A549 (cell line): ENCODE data around the gene LARGE1. TPM values are rescaled to one million over a fixed set of nuclear protein-coding genes. Genes with fewer than 3 reads are reported as not detected.

Experiments
- ATAC-seq, 2 experiments: fragments of 200-7000 bp in 1 of 2; fragments of >200 bp in 1 of 2; cut with Nextera tagmentation in 1 of 2; cut with Tn5 transposase in 1 of 2; 3 replicates each; pipeline versions ENCODE4 v1.8.0 to v1.9.1; 2018 to 2020; ENCODE audit warnings: mild to moderate bottlenecking in 1 of 2, moderate library complexity in 1 of 2
- CTCF ChIA-PET: fragments of 300-600 bp; sonication (Branson Sonifier 250); formaldehyde crosslinking; extraction: SDS; loops from one replicate; lab custom pipeline; 2021; ENCODE audit warnings: antibody characterized with exemption, inconsistent platforms; lab: Yijun Ruan, JAX
- POLR2A ChIA-PET: fragments of 350-600 bp; formaldehyde crosslinking; extraction: SDS; loops from one replicate; lab custom pipeline; 2021; ENCODE audit warnings: antibody characterized with exemption, inconsistent platforms; lab: Yijun Ruan, JAX
- DNase-seq, 2 experiments: peaks; one replicate each; pipeline versions ENCODE4 v3.0.0 to v3.0.0-alpha.2; 2011 to 2016; ENCODE audit warnings: low read depth in 1 of 2, low spot score in 1 of 2
- FAIRE-seq: peaks from 2 replicates; lab custom pipeline; 2011; peaks lifted over from hg19 to GRCh38; lab: Jason Lieb, UNC
- H3K27ac ChIP-seq, 2 experiments: fragments of >200 bp; sonication (Bioruptor Twin); formaldehyde crosslinking; 3 replicates each; pipeline ENCODE4 v1.5.1; 2016 to 2017
- H3K4me1 ChIP-seq: fragments of >200 bp; sonication (Bioruptor Twin); formaldehyde crosslinking; 3 replicates; pipeline ENCODE4 v1.6.1; 2016
- H3K4me2 ChIP-seq: fragments of >200 bp; sonication (Bioruptor Twin); formaldehyde crosslinking; 3 replicates; pipeline ENCODE4 v1.6.1; 2016
- H3K4me3 ChIP-seq: fragments of >200 bp; sonication (Bioruptor Twin); formaldehyde crosslinking; 3 replicates; pipeline ENCODE4 v1.5.1; 2016
- H3K9me3 ChIP-seq: fragments of >200 bp; sonication (Bioruptor Twin); formaldehyde crosslinking; 3 replicates; pipeline ENCODE4 v1.6.1; 2016
- BHLHE40 ChIP-seq: IDR thresholded peaks from 2 replicates; pipeline ENCODE4 v1.6.1; 2012; ENCODE audit warnings: low read depth, low read length, inconsistent platforms
- CBX2 ChIP-seq: fragments of 200-600 bp; sonication (generic); IDR thresholded peaks from 2 replicates; pipeline ENCODE4 v1.6.1; 2016; ENCODE audit warnings: low read depth, mild to moderate bottlenecking, borderline replicate concordance
- CHD4 ChIP-seq: fragments of 200-600 bp; sonication (generic); IDR thresholded peaks from 2 replicates; pipeline ENCODE4 v1.6.1; 2016; ENCODE audit warnings: antibody characterized with exemption, mild to moderate bottlenecking, borderline replicate concordance
- CTCF ChIP-seq: fragments of >200 bp; sonication (Bioruptor Twin); formaldehyde crosslinking; IDR thresholded peaks from 3 replicates; pipeline ENCODE4 v1.5.1; 2016
- EHF ChIP-seq: fragments of 250-450 bp; sonication (Bioruptor Pico); IDR thresholded peaks from 2 replicates; pipeline ENCODE4 v1.5.0; 2020; ENCODE audit warnings: mild to moderate bottlenecking
- EP300 ChIP-seq, 2 experiments: fragments of >200 bp; sonication (Bioruptor Twin); formaldehyde crosslinking; IDR thresholded peaks; 2 replicates in 1 of 2; 3 replicates in 1 of 2; pipeline ENCODE4 v1.6.1; 2016 to 2017
- FOSB ChIP-seq: fragments of 250-450 bp; sonication (Bioruptor Pico); IDR thresholded peaks from 2 replicates; pipeline ENCODE4 v1.5.0; 2020; ENCODE audit warnings: mild to moderate bottlenecking, moderate library complexity
- FOSL2 ChIP-seq, 2 experiments: fragments of 450-650 bp in 1 of 2; fragments of >200 bp in 1 of 2; sonication (Bioruptor Twin) in 1 of 2; formaldehyde crosslinking; IDR thresholded peaks; 2 replicates each; pipeline versions ENCODE4 v1.5.0 to v1.6.1; 2016 to 2020; ENCODE audit warnings: mild to moderate bottlenecking in 1 of 2, moderate library complexity in 1 of 2
- GATA3 ChIP-seq: IDR thresholded peaks from 2 replicates; pipeline ENCODE4 v1.6.1; 2012; ENCODE audit warnings: borderline replicate concordance
- HEYL ChIP-seq: fragments of 250-450 bp; sonication (Bioruptor Pico); IDR thresholded peaks from 2 replicates; pipeline ENCODE4 v1.8.0; 2021; ENCODE audit warnings: mild to moderate bottlenecking, moderate library complexity
- JUN ChIP-seq, 2 experiments: fragments of >200 bp; sonication (Bioruptor Twin); formaldehyde crosslinking; IDR thresholded peaks; 2 replicates in 1 of 2; 3 replicates in 1 of 2; pipeline ENCODE4 v1.6.1; 2016 to 2017
- JUNB ChIP-seq: fragments of >200 bp; sonication (Bioruptor Twin); formaldehyde crosslinking; IDR thresholded peaks from 2 replicates; pipeline ENCODE4 v1.6.1; 2016
- KDM1A ChIP-seq: fragments of 200-600 bp; sonication (generic); IDR thresholded peaks from 2 replicates; pipeline ENCODE4 v1.6.1; 2016; ENCODE audit warnings: low read depth, mild to moderate bottlenecking
- MAX ChIP-seq: IDR thresholded peaks from 2 replicates; pipeline ENCODE4 v1.6.1; 2012
- NFE2L2 ChIP-seq: fragments of 150-350 bp; conservative IDR thresholded peaks from 2 replicates; pipeline ENCODE4 v1.6.1; 2014; ENCODE audit warnings: low read length
- POLR2A ChIP-seq: IDR thresholded peaks from 2 replicates; pipeline ENCODE4 v1.6.1; 2012; ENCODE audit warnings: mild to moderate bottlenecking, low read length
- POLR2AphosphoS2 ChIP-seq: conservative IDR thresholded peaks from 2 replicates; pipeline ENCODE4 v1.6.1; 2012; ENCODE audit warnings: low read length, improper control_type of control experiment, inconsistent platforms
- RAD21 ChIP-seq, 2 experiments: fragments of >200 bp in 1 of 2; sonication (Bioruptor Twin) in 1 of 2; formaldehyde crosslinking in 1 of 2; IDR thresholded peaks in 1 of 2; conservative IDR thresholded peaks in 1 of 2; 2 replicates in 1 of 2; 3 replicates in 1 of 2; pipeline ENCODE4 v1.6.1; 2012 to 2018; ENCODE audit warnings: inconsistent platforms in 1 of 2
- RCOR1 ChIP-seq: fragments of 150-350 bp; IDR thresholded peaks from 2 replicates; pipeline ENCODE4 v1.6.1; 2014; ENCODE audit warnings: antibody characterized with exemption, low read length, low read depth
- RFX5 ChIP-seq: fragments of 450-650 bp; IDR thresholded peaks from 2 replicates; pipeline ENCODE4 v1.7.1; 2014; ENCODE audit warnings: antibody characterized with exemption, mild to moderate bottlenecking, moderate library complexity
- RNF2 ChIP-seq: fragments of 200-600 bp; sonication (generic); IDR thresholded peaks from 2 replicates; pipeline ENCODE4 v1.6.1; 2016; ENCODE audit warnings: low read depth, mild to moderate bottlenecking, antibody characterized with exemption, moderate library complexity, borderline replicate concordance
- SMC3 ChIP-seq: fragments of >200 bp; sonication (Bioruptor Twin); formaldehyde crosslinking; IDR thresholded peaks from 3 replicates; pipeline ENCODE4 v1.6.1; 2018; ENCODE audit warnings: inconsistent platforms
- ZC3H11A ChIP-seq: fragments of 450-650 bp; IDR thresholded peaks from 2 replicates; pipeline ENCODE4 v1.6.1; 2014; ENCODE audit warnings: antibody characterized with exemption, mild to moderate bottlenecking
- ZFP36 ChIP-seq: fragments of 450-650 bp; IDR thresholded peaks from 2 replicates; pipeline ENCODE4 v1.6.1; 2014; ENCODE audit warnings: borderline replicate concordance; ENCODE audit not compliant: partially characterized antibody
- ZNF302 ChIP-seq: fragments of 250-450 bp; sonication (Bioruptor Pico); IDR thresholded peaks from 2 replicates; pipeline ENCODE4 v1.9.0; 2021; ENCODE audit warnings: inconsistent platforms, mild to moderate bottlenecking, moderate library complexity
- ZSCAN20 ChIP-seq: fragments of 250-450 bp; sonication (Bioruptor Pico); IDR thresholded peaks from 2 replicates; pipeline ENCODE4 v1.8.0; 2022; ENCODE audit warnings: mild to moderate bottlenecking, moderate library complexity
- WGBS: methylation state at CpG from one replicate; pipeline ENCODE4 v1.1.6; 2017; ENCODE audit errors: missing lambda C conversion rate; 5-methylcytosine and 5-hydroxymethylcytosine counted together
- polyA plus RNA-seq, 4 experiments: library from polyadenylated mRNA; depleted of rRNA in 3 of 4; stranded (reverse); fragments of >200 nt; fragmentation: RNase III in 1 of 4; extraction: RNeasy Plus Mini Kit Qiagen cat#74134 plus additional on column Dnase treatment in 1 of 4; gene quantifications; 2 replicates in 3 of 4; 3 replicates in 1 of 4; pipeline ENCODE4 v1.2.3, GENCODE V29; 2011 to 2017
- TF ChIP-seq, protein P1 (sequence below): fragments of 250-450 bp; sonication (Bioruptor Pico); IDR thresholded peaks from 2 replicates; pipeline ENCODE4 v1.5.0; 2020; ENCODE audit warnings: low read depth, mild to moderate bottlenecking, moderate library complexity
- TF ChIP-seq, protein P2 (sequence below): fragments of 450-650 bp; IDR thresholded peaks from 2 replicates; pipeline ENCODE4 v1.6.1; 2014; ENCODE audit warnings: antibody characterized with exemption

LARGE1 gene
- polyA plus RNA-seq, 2 of the 4 experiments (the other 2 are of a cell fraction): 2.7 to 5.8 TPM

DNA sequence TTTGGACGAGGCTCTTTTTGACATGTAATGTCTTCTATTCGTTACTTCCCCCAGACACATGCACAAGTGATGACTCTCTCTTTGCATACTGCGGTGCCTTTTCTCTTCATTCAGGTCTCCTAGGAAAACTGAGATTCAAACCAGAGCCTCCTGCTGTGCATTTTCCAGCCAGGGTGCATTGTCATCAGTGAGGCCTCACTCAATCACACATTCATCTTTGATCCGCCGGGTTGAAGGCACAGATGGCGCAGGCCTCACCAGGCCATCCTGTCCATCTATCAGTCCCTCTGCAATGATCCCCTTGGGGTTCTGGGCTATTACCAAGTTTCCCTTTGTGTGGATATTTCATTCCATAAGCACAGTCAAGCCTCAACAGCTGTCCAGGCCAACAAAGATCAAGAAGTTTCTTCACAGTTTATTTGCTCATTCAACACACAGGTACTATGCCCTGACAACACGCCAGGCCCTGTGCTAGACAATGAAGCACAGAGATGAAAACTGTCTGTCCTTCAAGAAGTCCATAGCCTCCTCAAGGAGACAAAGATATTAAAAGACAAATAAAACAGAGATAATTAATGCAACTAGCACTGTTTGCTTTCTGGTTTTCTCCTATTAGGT, 107.8 kb downstream of the LARGE1 start:
- DNase-seq: no peak
- WGBS: 77% methylated on average over 7 of the region's 7 CpGs

DNA sequence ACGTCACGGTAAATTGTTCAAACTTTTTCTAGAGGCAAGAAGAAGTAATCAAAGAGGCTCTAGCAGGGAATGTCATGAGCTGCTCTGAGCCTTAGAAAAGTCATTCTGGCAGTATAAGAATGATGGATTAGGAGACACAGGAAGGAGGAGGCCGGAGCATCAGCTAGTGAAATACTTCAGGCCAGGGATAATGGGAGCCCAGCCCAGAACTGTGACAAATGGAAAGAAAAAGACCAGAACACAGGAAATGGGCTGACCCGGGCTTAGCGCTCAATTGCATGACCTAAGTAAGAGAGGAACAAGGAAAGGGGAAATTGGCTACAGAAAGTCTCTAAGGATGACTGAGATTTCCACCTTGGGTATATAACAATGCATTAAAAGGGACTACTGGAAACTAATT, 108.6 kb downstream of the LARGE1 start:
- ChIA-PET CTCF (no interaction called here), POLR2A (no interaction called here)
- no peak overlapping the region for H3K27ac ChIP-seq
- H3K4me3 ChIP-seq: no peak overlapping the region
- no peak overlapping the region for H3K4me2 ChIP-seq
- no peaks in the 10 kb centered on the region for H3K4me1 ChIP-seq
- 75% methylated on average over 5 of the region's 5 CpGs for WGBS
- no peak for ATAC-seq
- no peak for DNase-seq
- no peak for FAIRE-seq
- no peaks in the 10 kb centered on the region for H3K9me3 ChIP-seq
- TF ChIP-seq FOSB (CRISPR knock-in tag) (no peak), ZNF302 (no peak), POLR2A (no peak), ZSCAN20 (CRISPR knock-in tag) (no peak), EP300 (IDR thresholded peaks at IDR 0.05) (no peak), POLR2AphosphoS2 (no peak), MAX (no peak), GATA3 (no peak), JUN (IDR thresholded peaks at IDR 0.05) (no peak), NFE2L2 (no peak), CHD4 (no peak), RAD21 (conservative IDR thresholded peaks at IDR 0.05 in 1 of 2, IDR thresholded peaks at IDR 0.05 in 1 of 2) (no peak), RFX5 (no peak), SMC3 (no peak), ZC3H11A (no peak), JUNB (no peak), HEYL (no peak), CBX2 (no peak)
- TF ChIP-seq, protein P1, sequence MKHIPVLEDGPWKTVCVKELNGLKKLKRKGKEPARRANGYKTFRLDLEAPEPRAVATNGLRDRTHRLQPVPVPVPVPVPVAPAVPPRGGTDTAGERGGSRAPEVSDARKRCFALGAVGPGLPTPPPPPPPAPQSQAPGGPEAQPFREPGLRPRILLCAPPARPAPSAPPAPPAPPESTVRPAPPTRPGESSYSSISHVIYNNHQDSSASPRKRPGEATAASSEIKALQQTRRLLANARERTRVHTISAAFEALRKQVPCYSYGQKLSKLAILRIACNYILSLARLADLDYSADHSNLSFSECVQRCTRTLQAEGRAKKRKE (CRISPR knock-in tag): no peak
- TF ChIP-seq, protein P2, sequence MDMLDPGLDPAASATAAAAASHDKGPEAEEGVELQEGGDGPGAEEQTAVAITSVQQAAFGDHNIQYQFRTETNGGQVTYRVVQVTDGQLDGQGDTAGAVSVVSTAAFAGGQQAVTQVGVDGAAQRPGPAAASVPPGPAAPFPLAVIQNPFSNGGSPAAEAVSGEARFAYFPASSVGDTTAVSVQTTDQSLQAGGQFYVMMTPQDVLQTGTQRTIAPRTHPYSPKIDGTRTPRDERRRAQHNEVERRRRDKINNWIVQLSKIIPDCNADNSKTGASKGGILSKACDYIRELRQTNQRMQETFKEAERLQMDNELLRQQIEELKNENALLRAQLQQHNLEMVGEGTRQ: no peak

More for the DNA sequence above, 107.8 kb downstream of the LARGE1 start:
- Histone ChIP-seq H3K4me3 (no peak overlapping the region), H3K9me3 (no peaks in the 10 kb centered on the region), H3K4me2 (no peak overlapping the region), H3K27ac (no peak overlapping the region), H3K4me1 (no peaks in the 10 kb centered on the region)
- FAIRE-seq (no peak), ATAC-seq (no peak)
- TF ChIP-seq RCOR1: no peak
- no peak for TF ChIP-seq RNF2
- TF ChIP-seq, protein P1 (CRISPR knock-in tag): no peak
- TF ChIP-seq RFX5: no peak
- TF ChIP-seq EHF (CRISPR knock-in tag): no peak
- TF ChIP-seq BHLHE40: no peak
- TF ChIP-seq FOSL2 (IDR thresholded peaks at IDR 0.05): no peak
- no peak for TF ChIP-seq FOSL2 (CRISPR knock-in tag; IDR thresholded peaks at IDR 0.05)
- TF ChIP-seq ZFP36: no peak
- no peak for TF ChIP-seq KDM1A
- TF ChIP-seq CTCF: no peak
- ChIA-PET CTCF (interaction anchor here (0.9 to 1.1 kb wide), 2 partner anchors 10 to 272 kb away, joined by 3 read pairs; no protein-coding TSS in a partner anchor), POLR2A (no interaction called here)
